ENCODE results near the gene LRRC10B.

LRRC10B gene

GRCh38 chr11:61524446-61524845 is 15.9 kb downstream of the LRRC10B start:
- no peak for TF ChIP-seq FOXP2 (optimal IDR thresholded peaks at IDR 0.05; ENCODE audit: borderline replicate concordance, extremely low read depth, extremely low read length, insufficient read depth)
- TF ChIP-seq SIN3A (IDR thresholded peaks at IDR 0.05; ENCODE audit: borderline replicate concordance, insufficient read depth, low read length): no peak
- TF ChIP-seq POLR2AphosphoS5 (IDR thresholded peaks at IDR 0.05; ENCODE audit: low read depth, low read length): no peak
- TF ChIP-seq TAF1 (IDR thresholded peaks at IDR 0.05; ENCODE audit: borderline replicate concordance, insufficient read depth, low read length): no peak
- TF ChIP-seq REST (IDR thresholded peaks at IDR 0.05; ENCODE audit: insufficient read depth in 1 of 2, low read depth in 2 of 2, low read length in 2 of 2): no peak

GRCh38 chr11:61524963-61525587 is 16.5 kb downstream of the LRRC10B start:
- no peak for TF ChIP-seq POLR2AphosphoS5 (IDR thresholded peaks at IDR 0.05; ENCODE audit: low read depth, low read length)
- TF ChIP-seq FOXP2 (optimal IDR thresholded peaks at IDR 0.05; ENCODE audit: borderline replicate concordance, extremely low read depth, extremely low read length, insufficient read depth): no peak
- TF ChIP-seq TAF1 (IDR thresholded peaks at IDR 0.05; ENCODE audit: borderline replicate concordance, insufficient read depth, low read length): no peak
- TF ChIP-seq REST (IDR thresholded peaks at IDR 0.05; ENCODE audit: insufficient read depth in 1 of 2, low read depth in 2 of 2, low read length in 2 of 2): no peak
- no peak for TF ChIP-seq SIN3A (IDR thresholded peaks at IDR 0.05; ENCODE audit: borderline replicate concordance, insufficient read depth, low read length)

GRCh38 chr11:61526229-61526628 is 17.7 kb downstream of the LRRC10B start:
- TF ChIP-seq SIN3A (IDR thresholded peaks at IDR 0.05; ENCODE audit: borderline replicate concordance, insufficient read depth, low read length) (no peak), FOXP2 (optimal IDR thresholded peaks at IDR 0.05; ENCODE audit: borderline replicate concordance, extremely low read depth, extremely low read length, insufficient read depth) (no peak), REST (IDR thresholded peaks at IDR 0.05; ENCODE audit: insufficient read depth in 1 of 2, low read depth in 2 of 2, low read length in 2 of 2) (no peak), POLR2AphosphoS5 (IDR thresholded peaks at IDR 0.05; ENCODE audit: low read depth, low read length) (no peak), TAF1 (IDR thresholded peaks at IDR 0.05; ENCODE audit: borderline replicate concordance, insufficient read depth, low read length) (no peak)

- no peak for TF ChIP-seq TAF1 (IDR thresholded peaks at IDR 0.05; ENCODE audit: borderline replicate concordance, insufficient read depth, low read length)
- TF ChIP-seq FOXP2 (optimal IDR thresholded peaks at IDR 0.05; ENCODE audit: borderline replicate concordance, extremely low read depth, extremely low read length, insufficient read depth): no peak
- TF ChIP-seq POLR2AphosphoS5 (IDR thresholded peaks at IDR 0.05; ENCODE audit: low read depth, low read length): no peak
- TF ChIP-seq SIN3A (IDR thresholded peaks at IDR 0.05; ENCODE audit: borderline replicate concordance, insufficient read depth, low read length): no peak
- TF ChIP-seq REST (IDR thresholded peaks at IDR 0.05; ENCODE audit: insufficient read depth in 1 of 2, low read depth in 2 of 2, low read length in 2 of 2): no peak
These were observed 18.6 kb downstream of the LRRC10B start for GRCh38 chr11:61526956-61527731.
